ENCODE results near the gene DNM1. TPM values are rescaled to one million over a fixed set of nuclear protein-coding genes. Genes with fewer than 3 reads are reported as not detected.
"Not testable (repeated sequence)": the region's sequence is repeated elsewhere in the genome, so short reads cannot be mapped to it uniquely, and the experiment has no call there.

DNM1 gene
- total and polyA plus RNA-seq, 2 of the 8 experiments (the other 6 are each of a cell fraction or from before 2014, with no cell fraction given): 34.3 to 62.7 TPM

DNA sequence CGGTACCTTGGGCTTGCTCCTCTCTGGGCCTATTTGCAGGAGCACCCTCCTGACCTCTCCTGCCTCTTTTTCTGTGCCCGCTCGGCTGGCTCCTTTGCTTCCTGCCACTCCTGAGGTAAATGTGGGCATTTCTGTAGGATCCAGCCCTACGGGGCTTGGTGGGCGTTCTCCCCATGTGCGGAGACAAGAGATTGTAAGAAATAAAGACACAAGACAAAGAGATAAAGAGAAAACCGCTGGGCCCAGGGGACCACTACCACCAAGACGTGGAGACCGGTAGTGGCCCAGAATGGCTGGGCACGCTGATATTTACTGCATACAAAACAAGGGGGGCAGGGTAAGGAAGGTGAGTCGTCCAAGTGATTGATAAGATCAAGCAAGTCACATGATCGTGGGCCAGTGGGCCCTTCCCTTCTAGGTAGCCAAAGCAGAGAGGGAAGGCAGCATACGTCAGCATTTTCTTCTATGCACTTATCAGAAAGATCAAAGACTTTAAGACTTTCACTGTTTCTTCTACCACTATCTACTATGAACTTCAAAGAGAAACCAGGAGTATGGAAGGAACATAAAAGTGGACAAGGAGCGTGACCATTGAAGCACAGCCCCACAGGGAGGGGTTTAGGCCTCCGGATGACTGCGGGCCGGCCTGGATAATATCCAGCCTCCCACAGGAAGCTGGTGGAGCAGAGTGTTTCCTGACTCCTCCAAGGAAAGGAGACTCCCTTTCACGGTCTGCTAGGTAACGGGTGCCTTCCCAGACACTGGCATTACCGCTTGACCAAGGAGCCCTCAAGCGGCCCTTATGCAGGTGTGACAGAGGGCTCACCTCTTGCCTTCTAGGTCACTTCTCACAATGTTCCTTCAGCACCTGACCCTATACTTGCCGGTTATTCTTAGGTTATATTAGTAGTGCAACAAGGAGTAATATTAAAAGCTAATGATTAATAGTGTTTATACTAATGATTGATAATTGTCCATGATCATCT lies 76.2 kb downstream of the DNM1 start:
- H3K4ac ChIP-seq (replicated peaks; ENCODE audit: insufficient read length, low read depth, low read length); H2AFZ ChIP-seq (ENCODE audit: low read length); H2BK20ac ChIP-seq (ENCODE audit: low read length); POLR2A ChIA-PET (ENCODE audit: partially characterized antibody); H3K36me3 ChIP-seq (ENCODE audit: control insufficient read depth in 2 of 4, insufficient read depth in 4 of 4, low read length in 3 of 4); H3K27ac ChIP-seq (ENCODE audit: low read depth, low read length); H4K8ac ChIP-seq (ENCODE audit: extremely low read depth, insufficient read depth, low read length); H2BK15ac ChIP-seq (ENCODE audit: low read length); H3K9ac ChIP-seq (replicated peaks in 1 of 4; ENCODE audit: extremely low read depth in 1 of 4, low read depth in 3 of 4, low read length in 3 of 4); H4K5ac ChIP-seq (ENCODE audit: insufficient read length, low read depth, low read length); DNase-seq (ENCODE audit: low read depth in 1 of 2, low spot score in 2 of 2); H3K4me3 ChIP-seq (ENCODE audit: extremely low read depth in 1 of 4, insufficient read depth in 2 of 4, low read depth in 3 of 4, low read length in 4 of 4); H3K9me3 ChIP-seq (ENCODE audit: insufficient read depth in 2 of 2, low read depth in 1 of 2, low read length in 1 of 2); CTCF ChIA-PET (ENCODE audit: partially characterized antibody); H3K4me2 ChIP-seq (ENCODE audit: insufficient read depth in 1 of 2, low read depth in 2 of 2, low read length in 2 of 2); FAIRE-seq; H2AK5ac ChIP-seq (ENCODE audit: low read depth, low read length); H3K79me2 ChIP-seq (ENCODE audit: control insufficient read depth in 1 of 2, insufficient read depth in 2 of 2, low read length in 2 of 2); H4K91ac ChIP-seq (replicated peaks; ENCODE audit: insufficient read length, low read length); H2BK5ac ChIP-seq (ENCODE audit: low read depth, low read length); H3K14ac ChIP-seq (ENCODE audit: insufficient read length); H2BK12ac ChIP-seq (ENCODE audit: low read depth, low read length); H3K18ac ChIP-seq (ENCODE audit: extremely low read depth, low read length); H3K23ac ChIP-seq (ENCODE audit: insufficient read length); H3K27me3 ChIP-seq (replicated peaks in 1 of 4; ENCODE audit: control insufficient read depth in 3 of 4, extremely low read depth in 1 of 4, insufficient read depth in 3 of 4, low read length in 3 of 4); H3K79me1 ChIP-seq (ENCODE audit: low read depth, low read length); H3K56ac ChIP-seq (replicated peaks; ENCODE audit: insufficient read length, low read depth, low read length); H3K4me1 ChIP-seq (replicated peaks in 1 of 4; ENCODE audit: control insufficient read depth in 3 of 4, insufficient read depth in 4 of 4, low read length in 3 of 4); H4K20me1 ChIP-seq (replicated peaks in 1 of 2; ENCODE audit: control insufficient read depth in 1 of 2, insufficient read depth in 2 of 2, low read length in 2 of 2); H2BK120ac ChIP-seq (replicated peaks; ENCODE audit: low read depth, low read length): not testable (repeated sequence)
- peaks cover 11% of the 10 kb centered on the region for H3K23me2 ChIP-seq (ENCODE audit: low read depth, low read length)
- 90% methylated on average over 22 of the region's 22 CpGs; no CpG with 5 or more reads in 1 of the 2 experiments for WGBS, 2 experiments (ENCODE audit: extremely low coverage in 1 of 2, insufficient coverage in 1 of 2, insufficient read length in 1 of 2, insufficient replicate concordance in 2 of 2, low coverage in 1 of 2, low lambda C conversion rate in 2 of 2, missing lambda C conversion rate in 1 of 2)
